RWPE2 (cell line): ENCODE measurements around the gene POC1B.

ENCODE experiments used
- ATAC-seq: fragments of 200-7000 bp; cut with Tn5 transposase; 3 replicates; pipeline ENCODE4 v1.9.1; 2021; ENCODE audit warnings: low read depth
- DNase-seq: peaks from one replicate; pipeline ENCODE4 v3.0.0-alpha.2; 2020; ENCODE audit warnings: low spot score
- H3K27ac ChIP-seq: fragments of 450-650 bp; 2 replicates; pipeline ENCODE4 v1.5.1; 2017; ENCODE audit warnings: mild to moderate bottlenecking; ENCODE audit not compliant: poor library complexity, severe bottlenecking
- H3K27me3 ChIP-seq: fragments of 250-450 bp; sonication (Bioruptor Pico); 2 replicates; pipeline ENCODE4 v1.5.1; 2021; ENCODE audit warnings: mild to moderate bottlenecking, moderate library complexity; ENCODE audit not compliant: insufficient read depth, poor library complexity, severe bottlenecking
- H3K36me3 ChIP-seq: fragments of 250-450 bp; sonication (Bioruptor Pico); 2 replicates; pipeline ENCODE4 v1.5.1; 2020; ENCODE audit warnings: low read depth, mild to moderate bottlenecking, moderate library complexity
- H3K4me1 ChIP-seq: fragments of 250-450 bp; sonication (Bioruptor Pico); 2 replicates; pipeline ENCODE4 v1.5.1; 2021; ENCODE audit warnings: mild to moderate bottlenecking, moderate library complexity; ENCODE audit not compliant: insufficient read depth, poor library complexity, severe bottlenecking
- H3K4me3 ChIP-seq: fragments of 250-450 bp; sonication (Bioruptor Pico); 2 replicates; pipeline ENCODE4 v1.5.1; 2021; ENCODE audit warnings: mild to moderate bottlenecking, moderate library complexity; ENCODE audit not compliant: severe bottlenecking
- H3K9me3 ChIP-seq: fragments of 250-450 bp; sonication (Bioruptor Pico); 2 replicates; pipeline ENCODE4 v1.5.1; 2021; ENCODE audit warnings: mild to moderate bottlenecking, moderate library complexity; ENCODE audit not compliant: severe bottlenecking
- CTCF ChIP-seq: fragments of 450-650 bp; IDR thresholded peaks from one replicate; pipeline ENCODE4 v1.5.1; 2017; ENCODE audit warnings: mild to moderate bottlenecking, moderate library complexity; ENCODE audit not compliant: poor library complexity, severe bottlenecking

Gene POC1B

GRCh38 chr12:89501793-89502192 lies 24.1 kb downstream of the POC1B start:
- H3K4me3 ChIP-seq = no peak overlapping the region
- H3K36me3 ChIP-seq = no peaks in the 10 kb centered on the region; the same call in 1 of the 2 replicates
- no peak for DNase-seq
- H3K27me3 ChIP-seq = no peaks in the 10 kb centered on the region
- H3K4me1 ChIP-seq = no peaks in the 10 kb centered on the region
- no peak overlapping the region for H3K27ac ChIP-seq
- TF ChIP-seq CTCF = no peak
- no peak for ATAC-seq
- H3K9me3 ChIP-seq = no peaks in the 10 kb centered on the region

GRCh38 chr12:89499857-89500256 lies 26.0 kb downstream of the POC1B start:
- Histone ChIP-seq H3K9me3 (no peaks in the 10 kb centered on the region), H3K4me1 (no peaks in the 10 kb centered on the region)

GRCh38 chr12:89497467-89497866 lies 28.4 kb downstream of the POC1B start:
- Histone ChIP-seq H3K27ac (no peak overlapping the region), H3K4me3 (no peak overlapping the region), H3K4me1 (no peaks in the 10 kb centered on the region), H3K9me3 (no peaks in the 10 kb centered on the region), H3K36me3 (peaks cover 11% of the 10 kb centered on the region), H3K27me3 (no peaks in the 10 kb centered on the region)
- ATAC-seq = no peak
- DNase-seq = no peak
- no peak for TF ChIP-seq CTCF

More at GRCh38 chr12:89499857-89500256, 26.0 kb downstream of the POC1B start:
- no peak for ATAC-seq
- no peak overlapping the region for H3K27ac ChIP-seq
- no peaks in the 10 kb centered on the region for H3K27me3 ChIP-seq
- no peak for DNase-seq
- H3K36me3 ChIP-seq = peaks cover 11% of the 10 kb centered on the region
- H3K4me3 ChIP-seq = no peak overlapping the region
- TF ChIP-seq CTCF = no peak

GRCh38 chr12:89497005-89497404 lies 28.8 kb downstream of the POC1B start:
- H3K36me3 ChIP-seq = peaks cover 11% of the 10 kb centered on the region
- no peak overlapping the region for H3K27ac ChIP-seq
- TF ChIP-seq CTCF = no peak
- H3K9me3 ChIP-seq = no peaks in the 10 kb centered on the region
- ATAC-seq = no peak
- no peaks in the 10 kb centered on the region for H3K27me3 ChIP-seq
- H3K4me3 ChIP-seq = no peak overlapping the region
- no peak for DNase-seq
- H3K4me1 ChIP-seq = no peaks in the 10 kb centered on the region

- DNase-seq = no peak
- no peak for TF ChIP-seq CTCF
- Histone ChIP-seq H3K36me3 (peaks cover 11% of the 10 kb centered on the region), H3K27ac (no peak overlapping the region), H3K9me3 (no peaks in the 10 kb centered on the region), H3K4me3 (no peak overlapping the region), H3K27me3 (no peaks in the 10 kb centered on the region), H3K4me1 (no peaks in the 10 kb centered on the region)
- no peak for ATAC-seq
Measured at GRCh38 chr12:89494411-89495231, 31.2 kb downstream of the POC1B start.
